ENCODE results near the gene FCHSD2. TPM values are rescaled to one million over a fixed set of nuclear protein-coding genes. Genes with fewer than 3 reads are reported as not detected.
"Not testable (repeated sequence)": the region's sequence is repeated elsewhere in the genome, so short reads cannot be mapped to it uniquely, and the experiment has no call there.

Gene FCHSD2
- polyA plus RNA-seq, 4 donors, result 36.5 to 52.2 (median 50.2) TPM

DNA sequence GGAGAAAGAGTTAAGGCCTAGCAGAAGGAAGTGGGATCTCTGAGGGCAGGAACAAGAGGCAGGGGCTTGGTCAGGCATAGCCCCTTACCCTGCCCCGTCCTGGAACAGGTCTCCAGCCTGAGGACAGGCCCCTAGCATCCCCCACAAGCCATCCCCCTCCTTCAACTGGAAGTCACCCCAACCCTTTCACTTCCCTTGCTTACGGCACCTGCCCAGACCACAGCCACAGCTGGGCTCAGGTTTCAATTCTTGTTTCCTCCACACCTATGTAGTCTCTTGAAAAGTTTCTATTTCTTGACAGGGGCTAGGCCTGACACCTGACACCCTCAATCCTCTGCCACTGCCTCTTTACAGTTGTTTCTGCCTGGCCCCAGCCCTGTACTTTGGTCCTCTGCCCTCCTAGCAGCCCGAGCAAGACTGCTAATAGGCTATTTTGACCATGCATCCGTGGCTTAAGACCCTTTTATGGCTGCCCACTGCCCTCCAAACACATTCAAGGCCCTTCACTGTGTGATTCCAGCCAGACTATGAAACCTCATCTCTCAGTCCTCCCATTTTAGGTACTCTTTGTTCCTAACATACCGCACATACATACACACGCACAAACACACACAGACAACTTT, 10.9 kb upstream of the FCHSD2 start:
- no peak for DNase-seq (ENCODE audit: low read depth in 4 of 4, low spot score in 3 of 4)

- no peak for DNase-seq (ENCODE audit: low read depth in 4 of 4, low spot score in 3 of 4)
Measured at GRCh38 chr11:73152086-73152853, 10.2 kb upstream of the FCHSD2 start.

DNA sequence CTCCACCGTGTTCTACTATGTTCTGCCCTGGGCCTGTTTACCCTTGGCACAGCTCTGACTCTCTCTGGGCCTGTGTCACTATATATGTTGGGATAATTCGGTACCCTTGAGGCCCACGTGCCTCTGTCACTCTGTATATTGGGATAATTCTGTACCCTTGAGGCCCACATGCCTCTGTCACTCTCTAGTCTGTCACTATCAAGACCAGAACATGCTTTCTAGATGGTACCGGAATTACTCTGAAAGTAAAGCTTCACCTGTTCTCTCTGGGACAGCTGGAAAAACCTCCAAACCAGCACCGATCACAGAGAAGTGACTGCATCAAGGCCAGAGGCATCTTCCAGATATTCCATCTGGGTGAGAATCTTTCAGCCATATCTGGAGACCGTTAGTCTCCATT, 9.3 kb upstream of the FCHSD2 start:
- no peak for DNase-seq (ENCODE audit: low read depth in 4 of 4, low spot score in 3 of 4)

- no peak for DNase-seq (ENCODE audit: low read depth in 4 of 4, low spot score in 3 of 4)
Measured at GRCh38 chr11:73149105-73149504, 7.0 kb upstream of the FCHSD2 start.

GRCh38 chr11:73147771-73148681, 5.9 kb upstream of the FCHSD2 start:
- DNase-seq (ENCODE audit: low read depth in 4 of 4, low spot score in 3 of 4), result no peak

DNA sequence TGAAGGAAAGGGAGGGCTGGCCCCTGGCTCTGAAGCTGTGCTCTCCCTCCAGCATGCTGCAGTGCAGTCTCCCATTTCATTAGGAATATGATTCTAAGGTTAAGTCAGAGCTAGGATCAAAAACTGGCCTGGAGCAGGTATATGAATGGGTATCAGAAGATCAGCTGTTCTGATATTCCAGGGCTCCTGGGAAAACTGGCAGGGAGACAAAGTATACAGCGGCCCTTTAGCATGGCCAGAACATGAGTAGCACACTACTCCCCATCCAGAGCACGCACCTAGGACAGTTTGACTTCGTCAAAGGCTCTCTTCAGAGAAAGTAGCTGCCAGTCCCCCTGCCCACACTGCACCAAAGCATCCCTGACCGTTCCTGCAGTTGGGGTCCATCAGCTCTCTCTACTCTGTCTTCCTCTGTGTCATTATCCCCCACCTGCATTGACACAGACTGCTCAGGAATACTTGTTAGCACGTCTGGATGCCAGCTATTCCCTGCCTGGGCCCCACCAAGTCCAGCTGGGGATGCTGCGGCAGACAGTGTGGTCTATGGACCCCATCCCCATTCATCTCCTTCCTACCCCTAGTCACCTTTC, 4.0 kb upstream of the FCHSD2 start:
- DNase-seq (ENCODE audit: low read depth in 4 of 4, low spot score in 3 of 4), result no peak

DNA sequence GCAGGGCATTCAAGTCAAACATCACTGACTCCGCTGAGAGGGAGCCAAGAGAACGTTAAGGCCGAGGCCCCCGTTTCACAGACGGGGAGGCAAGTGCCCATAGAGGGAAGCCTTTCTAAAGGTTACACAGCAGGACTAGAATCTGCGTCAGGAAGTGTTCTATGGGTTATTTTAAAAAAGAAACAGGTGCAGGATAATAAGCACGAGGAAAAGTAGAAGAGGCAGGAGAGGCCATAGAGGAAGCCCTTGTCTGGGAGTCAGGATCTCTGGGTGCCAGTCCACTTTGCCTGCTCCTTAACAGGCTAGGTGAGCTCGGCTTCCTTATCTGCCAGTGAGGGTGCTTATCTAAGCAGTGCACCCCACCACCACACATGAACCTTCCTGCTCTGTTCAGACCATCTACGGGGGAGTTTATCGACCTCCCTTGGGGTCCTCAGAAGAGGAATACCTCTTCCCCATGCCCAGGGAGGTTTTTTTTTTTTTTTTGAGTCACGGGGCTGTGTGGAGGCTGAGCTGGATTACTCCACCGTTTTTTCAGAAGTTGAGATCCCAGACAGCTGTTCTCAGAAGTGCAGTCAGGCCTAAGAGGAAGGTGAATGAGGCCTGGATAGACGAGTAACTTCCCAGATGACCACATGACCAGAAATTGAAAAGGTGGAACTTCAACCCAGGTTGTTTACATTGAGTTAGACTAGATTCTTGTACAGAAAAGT, 1.2 kb upstream of the FCHSD2 start:
- no peak for DNase-seq (ENCODE audit: low read depth in 4 of 4, low spot score in 3 of 4)

GRCh38 chr11:73141309-73142127, 600 bp downstream of the FCHSD2 start:
- DNase-seq (ENCODE audit: low read depth in 4 of 4, low spot score in 3 of 4), result peak in 3 of 4 donors; percentile 58 to 65 (median 60)

DNA sequence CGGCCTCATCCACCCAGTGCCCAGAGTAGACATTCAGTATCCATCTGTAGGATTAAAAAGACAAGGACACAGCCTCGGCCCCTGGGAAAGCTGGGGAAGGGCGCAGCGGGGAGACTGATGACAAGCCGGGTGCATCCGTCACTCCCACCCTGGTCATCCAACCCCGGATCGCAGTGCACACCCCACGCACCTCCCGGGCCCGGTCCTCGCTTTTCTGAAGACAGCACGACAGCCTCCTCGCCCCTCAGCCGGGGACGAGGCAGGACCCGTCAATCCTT, 1.1 kb downstream of the FCHSD2 start:
- no peak for DNase-seq (ENCODE audit: low read depth in 4 of 4, low spot score in 3 of 4)

- no peak for DNase-seq (ENCODE audit: low read depth in 4 of 4, low spot score in 3 of 4)
Measured at GRCh38 chr11:73140213-73141030, 1.7 kb downstream of the FCHSD2 start.

GRCh38 chr11:73139476-73140198, 2.5 kb downstream of the FCHSD2 start:
- no peak for DNase-seq (ENCODE audit: low read depth in 4 of 4, low spot score in 3 of 4)

- no peak for DNase-seq (ENCODE audit: low read depth in 4 of 4, low spot score in 3 of 4)
Measured at GRCh38 chr11:73137944-73138274, 4.2 kb downstream of the FCHSD2 start.

- DNase-seq (ENCODE audit: low read depth in 4 of 4, low spot score in 3 of 4), result no peak
Measured at GRCh38 chr11:73137262-73137943, 4.7 kb downstream of the FCHSD2 start.

DNA sequence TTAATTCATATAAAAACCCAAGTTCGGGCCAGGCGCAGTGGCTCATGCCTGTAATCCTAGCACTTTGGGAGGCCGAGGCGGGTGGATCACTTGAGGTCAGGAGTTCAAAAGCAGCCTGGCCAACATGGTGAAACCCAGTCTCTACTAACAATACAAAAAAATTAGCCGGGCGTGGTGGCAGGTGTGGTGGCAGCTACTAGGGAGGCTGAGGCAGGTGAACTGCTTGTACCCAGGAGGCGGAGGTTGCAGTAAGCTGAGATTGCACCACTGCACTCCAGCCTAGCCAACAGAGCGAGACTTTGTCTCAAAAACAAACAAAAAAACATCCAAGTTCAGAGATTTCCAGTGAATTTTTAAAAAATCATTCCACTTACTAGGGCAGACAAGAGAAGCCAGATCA, 5.4 kb downstream of the FCHSD2 start:
- DNase-seq (ENCODE audit: low read depth in 4 of 4, low spot score in 3 of 4), result not testable (repeated sequence)

GRCh38 chr11:73135346-73136284, 6.5 kb downstream of the FCHSD2 start:
- no peak for DNase-seq (ENCODE audit: low read depth in 4 of 4, low spot score in 3 of 4)

DNA sequence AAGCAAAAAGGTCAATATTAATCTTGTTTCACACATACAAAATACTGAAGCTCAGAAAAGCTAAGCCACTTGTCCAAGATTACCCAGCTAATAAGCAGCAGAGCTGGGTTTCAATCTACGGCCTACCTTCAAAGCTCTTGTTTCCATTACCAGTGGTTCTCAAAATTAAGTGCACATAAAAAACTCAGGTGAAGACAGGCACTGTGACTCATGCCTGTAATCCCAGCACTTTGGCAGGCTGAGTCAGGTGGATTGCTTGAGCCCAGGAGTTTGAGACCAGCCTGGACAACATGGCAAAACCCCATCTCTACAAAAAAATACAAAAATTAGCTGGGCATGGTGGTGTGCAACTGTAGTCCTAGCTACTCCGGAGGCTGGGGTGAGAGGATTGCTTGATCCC, 9.8 kb downstream of the FCHSD2 start:
- not testable (repeated sequence) for DNase-seq (ENCODE audit: low read depth in 4 of 4, low spot score in 3 of 4)

- no peak for DNase-seq (ENCODE audit: low read depth in 4 of 4, low spot score in 3 of 4)
Measured at GRCh38 chr11:73130181-73130580, 11.9 kb downstream of the FCHSD2 start.
